T-cell (primary cell): ENCODE results near the gene AXIN1. TPM values are rescaled to one million over a fixed set of nuclear protein-coding genes. Genes with fewer than 3 reads are reported as not detected.

Experiments used
- ATAC-seq, 4 experiments: fragments of 200-7000 bp in 3 of 4; fragments of 150-1000 bp in 1 of 4; cut with Tn5 transposase; replicated peaks in 1 of 4; 1 replicate in 3 of 4; 2 replicates in 1 of 4; pipeline ENCODE4 v1.10.0; 2021; ENCODE audit warnings: moderate library complexity in 3 of 4, mild to moderate bottlenecking in 2 of 4, moderate number of reproducible peaks in 1 of 4
- CTCF ChIA-PET, 2 donors: fragments of 300-600 bp; sonication (Branson Sonifier 250); formaldehyde crosslinking; loops; one replicate each; lab custom pipeline; 2022; ENCODE audit warnings: antibody characterized with exemption in 2 of 2; lab: Charles Lee
- POLR2A ChIA-PET, 2 donors: fragments of 300-600 bp; sonication (Branson Sonifier 250); formaldehyde crosslinking; loops; one replicate each; lab custom pipeline; 2022; ENCODE audit warnings: antibody characterized with exemption in 2 of 2; lab: Charles Lee
- DNase-seq, 35 experiments: peaks; one replicate each; pipeline versions ENCODE4 v3.0.0 to v3.0.0-alpha.2; 2013 to 2023
- H3K27ac ChIP-seq: one replicate; pipeline ENCODE4 v1.5.1; 2013; ENCODE audit warnings: low read length
- H3K27me3 ChIP-seq, 2 experiments: replicated peaks in 1 of 2; 1 replicate in 1 of 2; 2 replicates in 1 of 2; pipeline versions ENCODE4 v1.6.1 to v1.7.0; 2013; ENCODE audit warnings: low read length in 1 of 2, mixed read lengths in 1 of 2; ENCODE audit not compliant: control insufficient read depth in 2 of 2, insufficient read depth in 2 of 2; ENCODE audit errors: extremely low read depth in 1 of 2
- H3K36me3 ChIP-seq, 2 donors: 1 replicate in 1 of 2; 2 replicates in 1 of 2; pipeline versions ENCODE4 v1.6.1 to v1.7.0; 2013; ENCODE audit warnings: low read length in 1 of 2; ENCODE audit not compliant: control insufficient read depth in 2 of 2, insufficient read depth in 1 of 2; ENCODE audit errors: extremely low read depth in 1 of 2
- H3K4me1 ChIP-seq, 2 experiments: 1 replicate in 1 of 2; 2 replicates in 1 of 2; pipeline versions ENCODE4 v1.6.1 to v1.7.0; 2013; ENCODE audit warnings: low read length in 2 of 2, mixed read lengths in 1 of 2; ENCODE audit not compliant: insufficient read depth in 2 of 2, control insufficient read depth in 1 of 2; ENCODE audit errors: extremely low read depth in 1 of 2
- H3K4me3 ChIP-seq, 2 donors: 1 replicate in 1 of 2; 2 replicates in 1 of 2; pipeline versions ENCODE4 v1.5.1 to v1.7.0; 2013; ENCODE audit warnings: mild to moderate bottlenecking in 2 of 2, low read length in 1 of 2, moderate library complexity in 1 of 2; ENCODE audit not compliant: control insufficient read depth in 1 of 2; ENCODE audit errors: extremely low read depth in 1 of 2
- H3K9me3 ChIP-seq: 2 replicates; pipeline ENCODE4 v1.7.0; 2013
- H3K27ac Mint-ChIP-seq, 2 donors: one replicate each; pipeline ENCODE4 v1.8.0; 2020 to 2021; ENCODE audit warnings: mild to moderate bottlenecking in 2 of 2, mixed read lengths in 2 of 2
- H3K27me3 Mint-ChIP-seq, 2 donors: one replicate each; pipeline ENCODE4 v1.8.0; 2021 to 2022; ENCODE audit warnings: mixed read lengths in 2 of 2
- H3K36me3 Mint-ChIP-seq: one replicate; pipeline ENCODE4 v1.8.0; 2021; ENCODE audit warnings: mixed read lengths
- H3K4me1 Mint-ChIP-seq, 3 donors: one replicate each; pipeline ENCODE4 v1.8.0; 2020 to 2022; ENCODE audit warnings: mixed read lengths in 3 of 3, mild to moderate bottlenecking in 1 of 3
- H3K4me3 Mint-ChIP-seq, 3 donors: one replicate each; pipeline ENCODE4 v1.8.0; 2020 to 2022; ENCODE audit warnings: mild to moderate bottlenecking in 3 of 3, mixed read lengths in 3 of 3, moderate library complexity in 3 of 3
- H3K9me3 Mint-ChIP-seq, 3 donors: one replicate each; pipeline ENCODE4 v1.8.0; 2020 to 2022; ENCODE audit warnings: mixed read lengths in 3 of 3
- WGBS: methylation state at CpG from one replicate; pipeline ENCODE4 v1.1.5; 2013; ENCODE audit warnings: missing lambda C conversion rate; ENCODE audit not compliant: insufficient coverage; 5-methylcytosine and 5-hydroxymethylcytosine counted together
- total RNA-seq, 35 experiments: library from RNA in 6 of 35; stranded (reverse) in 6 of 35; fragments of 120-200 nt in 1 of 35; gene quantifications; one replicate each; pipeline versions ENCODE4 v1.2.1 to v1.2.4 and lab custom pipeline; 2013 to 2026

AXIN1 gene
- total RNA-seq, 5 donors from 2014 or later (not counting 1 experiment from before 2014, with no cell fraction given), result 38.5 to 58.9 (median 50.4) TPM

GRCh38 chr16:296806-297510 lies 55.6 kb downstream of the AXIN1 start:
- Mint-ChIP-seq H3K4me1 (no peaks in the 10 kb centered on the region), H3K9me3 (no peaks in the 10 kb centered on the region), H3K36me3 (peaks cover 4% of the 10 kb centered on the region), H3K27me3 (no peaks in the 10 kb centered on the region), H3K27ac (no peak overlapping the region), H3K4me3 (no peak overlapping the region)
- WGBS, result 95% methylated on average over 32 of the region's 37 CpGs
- Histone ChIP-seq H3K4me3 (no peak overlapping the region), H3K36me3 (peaks cover 18 to 50% of the 10 kb centered on the region in 2 donors), H3K27ac (no peak overlapping the region), H3K27me3 (no peaks in the 10 kb centered on the region), H3K9me3 (no peaks in the 10 kb centered on the region), H3K4me1 (no peaks in the 10 kb centered on the region)
- ATAC-seq, result no peak
- POLR2A ChIA-PET, result no interaction called here
- no peak for DNase-seq
- CTCF ChIA-PET, result no interaction called here

DNA sequence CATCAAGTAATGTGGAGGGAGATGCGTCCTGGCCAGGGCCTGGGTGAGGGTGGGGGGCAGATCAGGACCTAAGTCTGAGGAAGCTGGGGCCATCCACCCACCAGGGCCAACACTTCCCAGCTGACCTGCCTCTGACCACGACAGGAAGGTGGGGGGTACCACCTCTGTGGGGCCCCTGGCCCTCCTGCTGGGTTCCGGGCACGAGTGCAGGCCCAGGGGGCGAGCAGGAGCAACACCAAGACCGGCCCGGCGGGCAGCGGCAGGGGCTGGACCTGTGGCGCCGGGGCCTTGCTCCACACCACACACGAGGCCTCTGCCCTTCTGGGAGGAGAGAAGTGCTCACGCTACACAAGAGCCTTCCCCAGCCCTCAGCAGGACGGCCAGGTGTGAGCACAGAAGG lies 56.2 kb downstream of the AXIN1 start:
- no peaks in the 10 kb centered on the region for H3K27me3 Mint-ChIP-seq
- H3K4me1 Mint-ChIP-seq, result no peaks in the 10 kb centered on the region
- ATAC-seq, result no peak
- no peaks in the 10 kb centered on the region for H3K9me3 Mint-ChIP-seq
- Histone ChIP-seq H3K36me3 (peaks cover 18 to 50% of the 10 kb centered on the region in 2 donors), H3K27me3 (no peaks in the 10 kb centered on the region), H3K9me3 (no peaks in the 10 kb centered on the region), H3K27ac (no peak overlapping the region), H3K4me3 (no peak overlapping the region), H3K4me1 (no peaks in the 10 kb centered on the region)
- peaks cover 4% of the 10 kb centered on the region for H3K36me3 Mint-ChIP-seq
- ChIA-PET POLR2A (no interaction called here), CTCF (interaction anchor here in 1 of 2 donors (0.7 kb wide), 1 partner anchor 18 kb away, joined by 3 read pairs; no protein-coding TSS in a partner anchor)
- H3K4me3 Mint-ChIP-seq, result no peak overlapping the region
- no peak overlapping the region for H3K27ac Mint-ChIP-seq
- no peak for DNase-seq
- 81% methylated on average over 4 of the region's 14 CpGs for WGBS

GRCh38 chr16:293043-293775 lies 59.3 kb downstream of the AXIN1 start:
- DNase-seq (no peak), ATAC-seq (no peak)
- ChIA-PET POLR2A (no interaction called here), CTCF (no interaction called here)
- H3K9me3 Mint-ChIP-seq, result no peaks in the 10 kb centered on the region
- H3K4me1 Mint-ChIP-seq, result no peaks in the 10 kb centered on the region
- H3K27ac Mint-ChIP-seq, result no peak overlapping the region
- H3K4me3 Mint-ChIP-seq, result no peak overlapping the region
- no peaks in the 10 kb centered on the region for H3K27me3 ChIP-seq
- no peaks in the 10 kb centered on the region for H3K4me1 ChIP-seq
- H3K27me3 Mint-ChIP-seq, result no peaks in the 10 kb centered on the region
- no peaks in the 10 kb centered on the region for H3K9me3 ChIP-seq
- H3K4me3 ChIP-seq, result no peak overlapping the region
- H3K36me3 Mint-ChIP-seq, result peaks cover 7% of the 10 kb centered on the region
- WGBS, result 91% methylated on average over 10 of the region's 32 CpGs
- H3K27ac ChIP-seq, result no peak overlapping the region
- H3K36me3 ChIP-seq, result peaks cover 29 to 75% of the 10 kb centered on the region in 2 donors

DNA sequence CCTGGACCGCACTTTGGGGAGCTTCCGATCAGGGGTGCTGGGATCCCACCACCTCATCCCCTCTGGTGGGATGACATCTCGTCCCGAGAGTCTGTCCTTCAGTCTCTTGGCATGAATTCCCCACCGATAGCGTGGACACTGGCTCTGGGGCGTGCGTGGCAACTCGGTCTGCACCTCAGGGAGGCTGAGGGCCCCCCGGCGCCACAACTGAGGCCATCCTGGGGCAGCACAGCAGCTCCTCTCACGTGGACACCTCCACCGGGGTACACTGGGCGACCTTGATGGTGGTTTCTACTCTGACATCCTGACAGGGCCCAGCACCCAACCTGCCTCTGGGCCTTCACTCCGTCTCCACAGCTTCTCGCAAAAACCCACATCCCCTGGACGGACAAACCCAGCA lies 61.0 kb downstream of the AXIN1 start:
- Mint-ChIP-seq H3K36me3 (peaks cover 16% of the 10 kb centered on the region), H3K9me3 (no peaks in the 10 kb centered on the region), H3K27ac (no peak overlapping the region), H3K4me3 (no peak overlapping the region), H3K27me3 (no peaks in the 10 kb centered on the region), H3K4me1 (no peaks in the 10 kb centered on the region)
- no peak overlapping the region for H3K27ac ChIP-seq
- WGBS, result 94% methylated on average over 16 of the region's 17 CpGs
- ChIA-PET POLR2A (no interaction called here), CTCF (interaction anchor here in 1 of 2 donors (0.5 kb wide), 1 partner anchor 96 kb away, joined by 3 read pairs; no protein-coding TSS in a partner anchor)
- H3K27me3 ChIP-seq, result no peaks in the 10 kb centered on the region
- H3K4me1 ChIP-seq, result no peaks in the 10 kb centered on the region
- peaks cover 33 to 73% of the 10 kb centered on the region in 2 donors for H3K36me3 ChIP-seq
- no peaks in the 10 kb centered on the region for H3K9me3 ChIP-seq
- H3K4me3 ChIP-seq, result no peak overlapping the region
- DNase-seq, result no peak
- ATAC-seq, result no peak

GRCh38 chr16:290681-291405 lies 61.7 kb downstream of the AXIN1 start:
- no peaks in the 10 kb centered on the region for H3K9me3 Mint-ChIP-seq
- CTCF ChIA-PET, result interaction anchor here in 1 of 2 donors (0.5 kb wide), 1 partner anchor 95 kb away, joined by 3 read pairs; no protein-coding TSS in a partner anchor
- H3K36me3 Mint-ChIP-seq, result peaks cover 20% of the 10 kb centered on the region
- Histone ChIP-seq H3K9me3 (no peaks in the 10 kb centered on the region), H3K27ac (no peak overlapping the region), H3K27me3 (no peaks in the 10 kb centered on the region), H3K36me3 (peaks cover 33 to 66% of the 10 kb centered on the region in 2 donors), H3K4me3 (no peak overlapping the region), H3K4me1 (no peaks in the 10 kb centered on the region)
- WGBS, result 97% methylated on average over 49 of the region's 50 CpGs
- ATAC-seq (peak in 1 of 4 experiments; percentile 24), DNase-seq (no peak)
- no peak overlapping the region for H3K27ac Mint-ChIP-seq
- no peak overlapping the region for H3K4me3 Mint-ChIP-seq
- no peaks in the 10 kb centered on the region for H3K4me1 Mint-ChIP-seq
- no peaks in the 10 kb centered on the region for H3K27me3 Mint-ChIP-seq
- POLR2A ChIA-PET, result no interaction called here

- Histone ChIP-seq H3K27me3 (no peaks in the 10 kb centered on the region), H3K9me3 (no peaks in the 10 kb centered on the region), H3K4me3 (no peak overlapping the region), H3K4me1 (no peaks in the 10 kb centered on the region), H3K36me3 (peaks cover 33 to 66% of the 10 kb centered on the region in 2 donors), H3K27ac (no peak overlapping the region)
- Mint-ChIP-seq H3K27ac (no peak overlapping the region), H3K4me1 (no peaks in the 10 kb centered on the region), H3K9me3 (no peaks in the 10 kb centered on the region), H3K36me3 (peaks cover 20% of the 10 kb centered on the region), H3K4me3 (no peak overlapping the region), H3K27me3 (no peaks in the 10 kb centered on the region)
- ChIA-PET CTCF (no interaction called here), POLR2A (no interaction called here)
- no peak for DNase-seq
- ATAC-seq, result no peak
- WGBS, result 94% methylated on average over 25 of the region's 25 CpGs
These were observed 62.4 kb downstream of the AXIN1 start for GRCh38 chr16:290015-290680.
